NCI-H345 (cell line): ENCODE data around the gene CENPO.

Source experiments
- DNase-seq: peaks from one replicate; lab custom pipeline; 2025; lab: John Stamatoyannopoulos, UW

Gene CENPO

GRCh38 chr2:24863641-24864040 lies 70.4 kb downstream of the CENPO start:
- no peak for DNase-seq

- no peak for DNase-seq
These were observed 73.7 kb downstream of the CENPO start for GRCh38 chr2:24866946-24867345.

- no peak for DNase-seq
These were observed 77.2 kb downstream of the CENPO start for GRCh38 chr2:24870440-24870839.

- DNase-seq: no peak
These were observed 77.9 kb downstream of the CENPO start for GRCh38 chr2:24870891-24871705.

- DNase-seq: no peak
These were observed 78.7 kb downstream of the CENPO start for GRCh38 chr2:24871852-24872333.
